ENCODE data around the gene PLA2G4B.

- TF ChIP-seq EGR1 (conservative IDR thresholded peaks at IDR 0.05) (no peak), ZBTB40 (IDR thresholded peaks at IDR 0.05) (no peak), ZBTB40 (CRISPR knock-in tag; IDR thresholded peaks at IDR 0.05) (no peak), ZC3H11A (IDR thresholded peaks at IDR 0.05; ENCODE audit: low read depth, low read length) (no peak), DMBX1 (CRISPR knock-in tag; IDR thresholded peaks at IDR 0.05; ENCODE audit: borderline replicate concordance) (no peak)
Measured at GRCh38 chr15:41896566-41896965, 57.9 kb downstream of the PLA2G4B start.

Measured in K562 (cell line).